BJ (cell line): ENCODE data around the gene CFAP97. TPM values are rescaled to one million over a fixed set of nuclear protein-coding genes. Genes with fewer than 3 reads are reported as not detected.
"Not testable (repeated sequence)": the region's sequence is repeated elsewhere in the genome, so short reads cannot be mapped to it uniquely, and the experiment has no call there.

Experiments used
- CTCF ChIA-PET: fragments of 350-600 bp; formaldehyde crosslinking; extraction: SDS; loops from one replicate; lab custom pipeline; 2021; ENCODE audit warnings: antibody characterized with exemption, inconsistent platforms; lab: Yijun Ruan, JAX
- POLR2A ChIA-PET: fragments of 300-600 bp; sonication (Branson Sonifier 250); formaldehyde crosslinking; extraction: SDS; loops from one replicate; lab custom pipeline; 2021; ENCODE audit warnings: antibody characterized with exemption; lab: Charles Lee
- DNase-seq: peaks from one replicate; pipeline ENCODE4 v3.0.0-alpha.2; 2011; ENCODE audit warnings: low read depth
- H3K27me3 ChIP-seq: 2 replicates; pipeline ENCODE4 v1.6.0; 2011; ENCODE audit warnings: low read length; ENCODE audit not compliant: control insufficient read depth, insufficient read depth
- H3K36me3 ChIP-seq: 2 replicates; pipeline ENCODE4 v1.5.1; 2011; ENCODE audit warnings: low read length; ENCODE audit not compliant: control insufficient read depth, insufficient read depth
- H3K4me3 ChIP-seq: 2 replicates; pipeline ENCODE4 v1.5.1; 2011; ENCODE audit warnings: low read depth, mild to moderate bottlenecking, control low read depth, low read length
- polyA plus RNA-seq: library from polyadenylated mRNA; depleted of rRNA; stranded (reverse); fragments of >200 nt; gene quantifications from 2 replicates; pipeline ENCODE4 v1.2.3, GENCODE V29; 2011
- TF ChIP-seq, protein P1 (sequence below): IDR thresholded peaks from 2 replicates; pipeline ENCODE4 v1.5.1; 2011; ENCODE audit warnings: low read depth, mild to moderate bottlenecking, control low read depth, inconsistent platforms, low read length, moderate library complexity; ENCODE audit not compliant: insufficient read depth

Gene CFAP97
- polyA plus RNA-seq, 1 experiment, result 16.4 TPM

GRCh38 chr4:185211035-185211434, 7.2 kb upstream of the CFAP97 start:
- Histone ChIP-seq H3K4me3 (peak overlapping the region; percentile 55), H3K36me3 (no peaks in the 10 kb centered on the region), H3K27me3 (no peaks in the 10 kb centered on the region)
- POLR2A ChIA-PET, result no interaction called here
- CTCF ChIA-PET, result interaction anchor here (0.7 to 1.6 kb wide), 2 partner anchors 186 to 387 kb away, joined by 3 to 4 read pairs; partner anchors contain the start of gene ANKRD37
- DNase-seq, result no peak
- TF ChIP-seq, protein P1, sequence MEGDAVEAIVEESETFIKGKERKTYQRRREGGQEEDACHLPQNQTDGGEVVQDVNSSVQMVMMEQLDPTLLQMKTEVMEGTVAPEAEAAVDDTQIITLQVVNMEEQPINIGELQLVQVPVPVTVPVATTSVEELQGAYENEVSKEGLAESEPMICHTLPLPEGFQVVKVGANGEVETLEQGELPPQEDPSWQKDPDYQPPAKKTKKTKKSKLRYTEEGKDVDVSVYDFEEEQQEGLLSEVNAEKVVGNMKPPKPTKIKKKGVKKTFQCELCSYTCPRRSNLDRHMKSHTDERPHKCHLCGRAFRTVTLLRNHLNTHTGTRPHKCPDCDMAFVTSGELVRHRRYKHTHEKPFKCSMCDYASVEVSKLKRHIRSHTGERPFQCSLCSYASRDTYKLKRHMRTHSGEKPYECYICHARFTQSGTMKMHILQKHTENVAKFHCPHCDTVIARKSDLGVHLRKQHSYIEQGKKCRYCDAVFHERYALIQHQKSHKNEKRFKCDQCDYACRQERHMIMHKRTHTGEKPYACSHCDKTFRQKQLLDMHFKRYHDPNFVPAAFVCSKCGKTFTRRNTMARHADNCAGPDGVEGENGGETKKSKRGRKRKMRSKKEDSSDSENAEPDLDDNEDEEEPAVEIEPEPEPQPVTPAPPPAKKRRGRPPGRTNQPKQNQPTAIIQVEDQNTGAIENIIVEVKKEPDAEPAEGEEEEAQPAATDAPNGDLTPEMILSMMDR, result no peak

DNA sequence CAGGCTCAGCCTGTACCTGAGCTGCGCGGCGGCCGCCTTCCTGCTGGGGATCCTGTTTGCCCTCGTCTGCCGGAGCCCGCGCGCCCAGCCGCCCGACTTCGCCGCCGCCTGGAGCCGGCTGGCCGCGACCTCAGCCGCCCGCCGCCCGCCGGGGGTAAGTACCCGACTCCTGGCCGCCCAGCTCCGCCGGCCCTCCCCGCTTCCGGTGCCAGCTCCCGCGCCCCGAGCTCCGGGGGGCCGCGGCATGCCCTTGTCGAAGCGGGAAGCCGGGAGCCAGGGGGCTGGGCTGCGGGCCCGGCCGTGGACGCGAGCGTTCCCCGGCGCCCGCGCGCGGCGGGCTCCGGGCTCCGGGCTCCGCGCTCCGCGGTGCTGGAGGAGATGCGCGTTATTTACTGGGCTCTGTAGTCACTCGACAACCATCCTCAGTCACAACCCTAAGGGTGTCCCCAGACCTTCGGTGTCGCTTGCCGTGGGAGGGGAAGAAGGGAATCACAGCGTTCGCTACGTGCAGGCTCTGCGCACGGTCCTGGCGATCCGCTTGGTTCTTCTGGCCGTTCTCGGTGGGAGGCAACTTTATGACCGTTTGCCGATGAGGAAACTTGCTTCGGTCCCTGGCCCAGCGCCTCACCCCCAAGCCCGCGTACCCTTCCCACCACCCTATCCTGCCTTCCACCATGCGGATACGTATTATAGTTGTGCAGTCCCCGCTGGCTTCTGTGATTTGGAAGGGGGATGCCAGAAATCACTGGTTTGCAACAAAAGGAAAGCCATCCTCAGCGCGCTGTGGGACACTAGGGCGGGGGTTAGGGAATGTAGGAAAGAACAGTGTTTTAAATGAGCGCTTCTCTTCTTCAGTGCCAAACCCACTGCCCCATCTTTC, 6.5 kb upstream of the CFAP97 start:
- TF ChIP-seq, protein P1, result no peak
- no peaks in the 10 kb centered on the region for H3K27me3 ChIP-seq
- POLR2A ChIA-PET, result interaction anchor here (0.6 to 1.1 kb wide), 2 partner anchors 9 to 244 kb away, joined by 3 to 4 read pairs; no protein-coding TSS in a partner anchor
- no peak for DNase-seq
- H3K36me3 ChIP-seq, result no peaks in the 10 kb centered on the region
- CTCF ChIA-PET, result interaction anchor here (0.7 to 1.6 kb wide), 3 partner anchors 12 to 388 kb away, joined by 3 to 4 read pairs (median 3); partner anchors contain the start of gene ANKRD37
- H3K4me3 ChIP-seq, result peak overlapping the region; percentile 55

DNA sequence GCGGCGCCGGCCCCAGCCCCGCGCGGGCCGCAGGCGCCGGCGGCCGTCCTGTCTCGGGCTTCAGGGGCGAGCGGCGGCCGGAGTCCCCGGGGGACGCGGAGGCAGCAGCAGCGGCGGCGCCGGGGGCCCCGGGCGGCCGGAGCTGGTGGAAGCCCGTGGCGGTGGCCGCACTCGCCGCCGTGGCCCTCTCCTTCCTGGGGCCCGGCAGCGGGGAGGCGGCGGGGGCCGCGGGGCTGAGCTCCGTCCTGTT, 6.0 kb upstream of the CFAP97 start:
- ChIA-PET POLR2A (interaction anchor here (1.1 kb wide), 1 partner anchor 10 kb away, joined by 3 read pairs; no protein-coding TSS in a partner anchor), CTCF (interaction anchor here (1.0 to 1.6 kb wide), 2 partner anchors 11 to 187 kb away, joined by 3 to 4 read pairs; partner anchors contain the start of gene ANKRD37)
- H3K27me3 ChIP-seq, DNase-seq, H3K36me3 ChIP-seq: not testable (repeated sequence)
- peak overlapping the region; percentile 55 for H3K4me3 ChIP-seq

DNA sequence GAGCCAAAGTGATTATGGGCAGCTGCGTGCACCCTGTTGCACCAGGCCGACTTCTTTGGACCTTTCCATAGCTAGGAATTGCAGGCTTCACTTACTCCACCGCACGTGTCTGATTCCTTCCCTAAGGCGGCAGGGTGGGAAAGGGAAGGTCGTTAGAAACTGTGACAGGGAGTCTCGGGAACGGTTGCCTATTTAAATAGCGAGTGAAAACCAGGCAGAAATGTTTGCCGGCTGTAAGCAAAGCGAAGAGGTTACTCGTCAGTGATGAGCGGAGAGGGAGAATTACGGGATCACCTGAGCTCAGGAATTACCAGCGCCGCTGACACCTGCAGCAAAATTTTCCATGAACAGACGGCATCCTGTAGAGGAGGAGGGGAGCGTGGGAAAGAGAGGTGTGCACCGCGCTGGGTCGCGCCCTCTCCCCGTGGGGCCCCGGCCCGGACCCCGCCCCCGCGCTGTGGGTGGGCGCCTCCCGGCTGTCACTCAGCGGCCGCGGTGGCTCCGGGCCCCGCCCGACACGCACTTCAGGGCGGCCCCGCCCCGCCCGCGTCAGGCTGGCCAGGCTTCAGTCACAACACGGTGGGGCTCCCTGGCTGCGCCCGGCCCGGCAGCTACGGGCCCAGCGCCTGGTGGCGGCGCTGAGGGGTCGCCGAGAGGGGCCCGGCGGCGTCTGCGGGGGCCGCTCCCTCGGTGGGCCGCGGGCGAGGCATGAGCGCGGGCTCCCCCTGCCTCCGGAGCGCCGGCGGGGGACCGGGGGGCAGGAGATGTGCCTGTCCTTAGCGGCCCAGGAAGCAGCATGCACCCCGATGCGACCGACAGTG, 5.4 kb upstream of the CFAP97 start, which contains the start of gene SNX25:
Gene SNX25, plus strand, starts transcription at position 568 of the 821 bp plus-strand sequence. Its CDS starts 229 bp downstream, at position 797.
- no peak for DNase-seq
- Histone ChIP-seq H3K27me3 (no peaks in the 10 kb centered on the region), H3K36me3 (no peaks in the 10 kb centered on the region), H3K4me3 (peak within 1 kb of the TSS; percentile 55)
- CTCF ChIA-PET, result interaction anchor here (1.0 to 1.6 kb wide), 2 partner anchors 11 to 187 kb away, joined by 3 to 4 read pairs; partner anchors contain the start of gene ANKRD37
- TF ChIP-seq, protein P1, result no peak
- POLR2A ChIA-PET, result interaction anchor here (1.1 kb wide), 1 partner anchor 10 kb away, joined by 3 read pairs; no protein-coding TSS in a partner anchor

DNA sequence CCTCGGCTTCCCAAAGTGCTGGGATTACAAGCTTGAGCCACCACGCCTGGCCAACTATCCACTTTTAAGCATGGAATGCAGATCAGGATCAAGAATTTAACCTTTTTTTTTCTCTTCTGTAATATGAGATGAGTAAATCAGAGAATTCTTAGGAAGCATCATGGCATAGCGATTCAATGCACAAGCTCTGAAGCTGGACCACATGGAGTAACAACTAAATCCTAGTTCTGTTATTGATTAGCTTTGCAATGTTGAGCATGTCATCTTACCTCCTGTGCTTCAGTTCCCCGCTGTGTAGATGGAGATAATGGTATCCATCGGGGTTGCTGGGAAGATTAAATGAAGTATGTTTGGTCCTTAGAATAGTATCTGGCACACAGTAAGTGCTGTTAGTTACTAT, 3.7 kb upstream of the CFAP97 start:
- ChIA-PET CTCF (interaction anchor here (0.6 to 1.4 kb wide), 2 partner anchors 24 to 471 kb away, joined by 3 to 6 read pairs; no protein-coding TSS in a partner anchor), POLR2A (no interaction called here)

More for the DNA sequence above, 3.7 kb upstream of the CFAP97 start:
- H3K4me3 ChIP-seq, result no peak overlapping the region
- TF ChIP-seq, protein P1, result no peak
- no peaks in the 10 kb centered on the region for H3K36me3 ChIP-seq
- no peak for DNase-seq
- no peaks in the 10 kb centered on the region for H3K27me3 ChIP-seq
